GM12873 (cell line): ENCODE measurements around the gene FAXC.

Source experiments
- TF ChIP-seq, protein P1 (sequence below): IDR thresholded peaks from 2 replicates; pipeline ENCODE4 v1.5.1; 2012; ENCODE audit warnings: low read depth, mild to moderate bottlenecking, moderate library complexity, low read length, control low read depth; ENCODE audit not compliant: insufficient read depth; ENCODE audit errors: missing control alignments

FAXC gene

GRCh38 chr6:99288668-99289067 is 60.8 kb downstream of the FAXC start:
- TF ChIP-seq, protein P1, sequence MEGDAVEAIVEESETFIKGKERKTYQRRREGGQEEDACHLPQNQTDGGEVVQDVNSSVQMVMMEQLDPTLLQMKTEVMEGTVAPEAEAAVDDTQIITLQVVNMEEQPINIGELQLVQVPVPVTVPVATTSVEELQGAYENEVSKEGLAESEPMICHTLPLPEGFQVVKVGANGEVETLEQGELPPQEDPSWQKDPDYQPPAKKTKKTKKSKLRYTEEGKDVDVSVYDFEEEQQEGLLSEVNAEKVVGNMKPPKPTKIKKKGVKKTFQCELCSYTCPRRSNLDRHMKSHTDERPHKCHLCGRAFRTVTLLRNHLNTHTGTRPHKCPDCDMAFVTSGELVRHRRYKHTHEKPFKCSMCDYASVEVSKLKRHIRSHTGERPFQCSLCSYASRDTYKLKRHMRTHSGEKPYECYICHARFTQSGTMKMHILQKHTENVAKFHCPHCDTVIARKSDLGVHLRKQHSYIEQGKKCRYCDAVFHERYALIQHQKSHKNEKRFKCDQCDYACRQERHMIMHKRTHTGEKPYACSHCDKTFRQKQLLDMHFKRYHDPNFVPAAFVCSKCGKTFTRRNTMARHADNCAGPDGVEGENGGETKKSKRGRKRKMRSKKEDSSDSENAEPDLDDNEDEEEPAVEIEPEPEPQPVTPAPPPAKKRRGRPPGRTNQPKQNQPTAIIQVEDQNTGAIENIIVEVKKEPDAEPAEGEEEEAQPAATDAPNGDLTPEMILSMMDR: no peak

DNA sequence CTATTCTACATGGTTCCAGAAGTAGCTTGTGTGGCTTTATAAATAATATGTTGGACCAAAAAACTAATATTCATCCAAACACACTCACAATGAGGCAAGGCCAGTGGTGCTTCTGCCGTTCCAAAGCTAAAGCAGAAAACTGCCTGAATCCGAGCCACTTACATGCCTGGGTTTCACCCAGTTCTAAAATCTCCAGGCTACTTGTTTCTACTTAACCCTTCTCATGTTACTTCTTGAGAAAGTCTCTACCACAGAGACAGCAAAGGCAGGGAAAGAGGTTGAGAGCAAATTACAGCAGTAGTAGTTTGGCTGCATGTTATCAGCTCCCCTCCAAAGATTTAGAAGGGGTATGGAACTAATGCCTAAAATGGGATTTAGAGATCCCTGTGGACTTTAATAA is 62.0 kb downstream of the FAXC start:
- TF ChIP-seq, protein P1: no peak

DNA sequence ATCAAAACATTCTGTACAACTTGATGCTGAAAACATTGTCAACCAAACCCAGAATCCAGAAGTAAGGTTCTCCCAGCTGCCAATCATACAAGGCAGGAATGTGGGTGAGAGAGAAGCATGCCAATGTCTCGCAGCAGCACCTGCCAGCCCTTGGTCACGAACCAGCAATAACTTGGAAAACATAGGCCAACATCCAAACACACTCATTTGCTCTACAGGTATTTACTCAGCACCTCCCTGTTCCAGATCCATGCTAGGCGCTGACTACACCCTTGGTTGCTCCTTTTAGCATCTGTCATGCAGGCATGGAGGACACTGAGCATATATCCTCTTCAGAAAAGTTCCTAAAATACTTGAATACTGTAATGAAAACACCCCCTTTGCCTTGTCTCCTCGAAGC is 63.6 kb downstream of the FAXC start:
- TF ChIP-seq, protein P1: no peak

- TF ChIP-seq, protein P1: peak; percentile 42
Measured at GRCh38 chr6:99282479-99283062, 66.9 kb downstream of the FAXC start.

DNA sequence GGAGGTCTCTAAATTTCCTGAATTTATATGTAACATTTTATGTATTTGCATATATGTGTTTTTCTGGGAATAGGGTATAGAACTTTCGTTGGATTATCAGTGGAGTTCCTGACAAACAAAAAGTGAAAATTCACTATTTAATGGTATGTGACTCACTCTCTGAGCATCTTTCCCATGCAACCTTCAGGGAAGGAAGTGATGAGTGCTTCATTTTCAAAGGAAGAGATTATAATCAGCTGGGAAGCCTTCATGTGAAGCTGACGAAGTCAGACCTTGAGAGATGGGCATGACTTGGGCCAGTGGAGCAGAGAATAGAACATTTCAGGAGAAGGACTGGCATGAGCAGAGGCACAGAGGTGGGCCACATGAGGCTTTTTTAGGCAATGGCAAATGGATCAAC is 72.7 kb downstream of the FAXC start:
- TF ChIP-seq, protein P1: no peak

GRCh38 chr6:99270826-99271225 is 78.6 kb downstream of the FAXC start:
- TF ChIP-seq, protein P1: no peak

- TF ChIP-seq, protein P1: no peak
Measured at GRCh38 chr6:99270030-99270429, 79.4 kb downstream of the FAXC start.
